Endothelial cell of umbilical vein (primary cell): ENCODE data around the gene GTPBP10.

Experiments used
- EZH2 ChIP-seq: IDR thresholded peaks from 2 replicates; pipeline ENCODE4 v1.6.1; 2012; ENCODE audit warnings: borderline replicate concordance, low read depth, mild to moderate bottlenecking, moderate library complexity, low read length, inconsistent platforms; ENCODE audit not compliant: severe bottlenecking
- FOS ChIP-seq: IDR thresholded peaks from 2 replicates; pipeline ENCODE4 v1.6.1; 2011; ENCODE audit warnings: mild to moderate bottlenecking, low read length, moderate library complexity, borderline replicate concordance; ENCODE audit not compliant: insufficient read depth
- JUN ChIP-seq: IDR thresholded peaks from 2 replicates; pipeline ENCODE4 v1.6.1; 2011; ENCODE audit warnings: borderline replicate concordance, low read depth; ENCODE audit not compliant: insufficient read length, insufficient read depth
- POLR2A ChIP-seq: IDR thresholded peaks from 2 replicates; pipeline ENCODE4 v1.6.1; 2012; ENCODE audit warnings: low read depth, mild to moderate bottlenecking, control low read depth, low read length
- POLR2AphosphoS5 ChIP-seq: IDR thresholded peaks from 2 replicates; pipeline ENCODE4 v1.6.1; 2012; ENCODE audit warnings: low read depth, mild to moderate bottlenecking, control low read depth, low read length, moderate library complexity; ENCODE audit not compliant: insufficient read depth
- TF ChIP-seq, protein P1 (sequence below), 2 donors: IDR thresholded peaks; 1 replicate in 1 of 2; 2 replicates in 1 of 2; pipeline ENCODE4 v1.5.1; 2011; ENCODE audit warnings: low read length in 2 of 2, mild to moderate bottlenecking in 2 of 2, moderate library complexity in 2 of 2, control low read depth in 1 of 2, inconsistent platforms in 1 of 2, low read depth in 1 of 2; ENCODE audit not compliant: insufficient read depth in 1 of 2; ENCODE audit errors: extremely low read depth in 1 of 2
- TF ChIP-seq, protein P2 (sequence below): IDR thresholded peaks from 2 replicates; pipeline ENCODE4 v1.6.1; 2011; ENCODE audit not compliant: insufficient read depth, insufficient read length

DNA sequence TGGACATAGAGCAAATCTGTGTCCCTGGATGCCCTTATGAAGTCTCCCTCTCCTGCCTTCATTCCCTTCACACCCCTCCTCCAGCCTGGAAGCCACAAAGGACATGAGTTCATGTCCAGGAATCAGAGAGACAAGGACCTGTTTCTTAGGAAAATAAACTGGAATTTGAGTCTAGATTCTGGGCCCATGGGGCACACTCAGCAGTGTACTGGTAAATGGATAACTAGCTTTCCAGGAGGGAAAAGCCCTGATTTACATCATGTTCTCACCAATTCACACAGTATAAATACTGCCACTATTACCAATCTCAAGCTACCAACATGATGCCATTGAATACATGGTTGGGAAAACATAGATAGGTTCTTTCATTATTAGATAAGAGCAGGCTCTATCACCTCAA is 35.3 kb upstream of the GTPBP10 start:
- TF ChIP-seq, protein P1, sequence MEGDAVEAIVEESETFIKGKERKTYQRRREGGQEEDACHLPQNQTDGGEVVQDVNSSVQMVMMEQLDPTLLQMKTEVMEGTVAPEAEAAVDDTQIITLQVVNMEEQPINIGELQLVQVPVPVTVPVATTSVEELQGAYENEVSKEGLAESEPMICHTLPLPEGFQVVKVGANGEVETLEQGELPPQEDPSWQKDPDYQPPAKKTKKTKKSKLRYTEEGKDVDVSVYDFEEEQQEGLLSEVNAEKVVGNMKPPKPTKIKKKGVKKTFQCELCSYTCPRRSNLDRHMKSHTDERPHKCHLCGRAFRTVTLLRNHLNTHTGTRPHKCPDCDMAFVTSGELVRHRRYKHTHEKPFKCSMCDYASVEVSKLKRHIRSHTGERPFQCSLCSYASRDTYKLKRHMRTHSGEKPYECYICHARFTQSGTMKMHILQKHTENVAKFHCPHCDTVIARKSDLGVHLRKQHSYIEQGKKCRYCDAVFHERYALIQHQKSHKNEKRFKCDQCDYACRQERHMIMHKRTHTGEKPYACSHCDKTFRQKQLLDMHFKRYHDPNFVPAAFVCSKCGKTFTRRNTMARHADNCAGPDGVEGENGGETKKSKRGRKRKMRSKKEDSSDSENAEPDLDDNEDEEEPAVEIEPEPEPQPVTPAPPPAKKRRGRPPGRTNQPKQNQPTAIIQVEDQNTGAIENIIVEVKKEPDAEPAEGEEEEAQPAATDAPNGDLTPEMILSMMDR (IDR thresholded peaks at IDR 0.05; ENCODE audit: extremely low read depth in 1 of 2, insufficient read depth in 1 of 2, low read depth in 1 of 2, low read length in 2 of 2) = no peak
- TF ChIP-seq POLR2A (no peak), FOS (no peak), EZH2 (no peak), JUN (no peak), POLR2AphosphoS5 (no peak)
- TF ChIP-seq, protein P2, sequence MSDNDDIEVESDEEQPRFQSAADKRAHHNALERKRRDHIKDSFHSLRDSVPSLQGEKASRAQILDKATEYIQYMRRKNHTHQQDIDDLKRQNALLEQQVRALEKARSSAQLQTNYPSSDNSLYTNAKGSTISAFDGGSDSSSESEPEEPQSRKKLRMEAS = no peak
